Endodermal cell (in vitro differentiated cells): ENCODE measurements around the gene VTI1A. TPM values are rescaled to one million over a fixed set of nuclear protein-coding genes. Genes with fewer than 3 reads are reported as not detected.

ENCODE experiments used
- DNase-seq: peaks from one replicate; pipeline ENCODE4 v3.0.0-alpha.2; 2017
- H3K27ac ChIP-seq: 2 replicates; pipeline ENCODE4 v1.5.1; 2013; ENCODE audit warnings: mild to moderate bottlenecking, low read depth, low read length, moderate library complexity
- H3K27me3 ChIP-seq: 2 replicates; pipeline ENCODE4 v1.6.1; 2013; ENCODE audit warnings: mild to moderate bottlenecking, low read length, moderate library complexity; ENCODE audit not compliant: insufficient read depth, control insufficient read depth, poor library complexity, severe bottlenecking
- H3K36me3 ChIP-seq: 2 replicates; pipeline ENCODE4 v1.7.0; 2013; ENCODE audit warnings: mild to moderate bottlenecking, low read length, moderate library complexity; ENCODE audit not compliant: control insufficient read depth, insufficient read depth
- H3K4me1 ChIP-seq: one replicate; pipeline ENCODE4 v1.7.0; 2013; ENCODE audit warnings: low read length; ENCODE audit not compliant: control insufficient read depth, insufficient read depth
- H3K4me3 ChIP-seq: 2 replicates; pipeline ENCODE4 v1.5.1; 2013; ENCODE audit warnings: mild to moderate bottlenecking, low read length, moderate library complexity
- H3K9ac ChIP-seq: 2 replicates; pipeline ENCODE4 v1.6.1; 2013; ENCODE audit warnings: mild to moderate bottlenecking, low read length, moderate library complexity; ENCODE audit not compliant: poor library complexity, severe bottlenecking; ENCODE audit errors: extremely low read depth
- H3K9me3 ChIP-seq: 2 replicates; pipeline ENCODE4 v1.6.1; 2013; ENCODE audit warnings: mild to moderate bottlenecking, low read length, moderate library complexity; ENCODE audit not compliant: control insufficient read depth
- H3K27ac Mint-ChIP-seq: 2 replicates; pipeline ENCODE4 v1.8.0; 2020; ENCODE audit warnings: mixed read lengths
- H3K27me3 Mint-ChIP-seq: 2 replicates; pipeline ENCODE4 v1.8.0; 2021; ENCODE audit warnings: mild to moderate bottlenecking, mixed read lengths; ENCODE audit not compliant: insufficient read depth
- H3K36me3 Mint-ChIP-seq: 2 replicates; pipeline ENCODE4 v1.8.0; 2020; ENCODE audit warnings: low read depth, mixed read lengths
- H3K4me1 Mint-ChIP-seq: 2 replicates; pipeline ENCODE4 v1.8.0; 2020; ENCODE audit warnings: mixed read lengths
- H3K4me3 Mint-ChIP-seq: 2 replicates; pipeline ENCODE4 v1.8.0; 2020; ENCODE audit warnings: mild to moderate bottlenecking, moderate library complexity, mixed read lengths
- H3K9me3 Mint-ChIP-seq: 2 replicates; pipeline ENCODE4 v1.8.0; 2020; ENCODE audit warnings: mild to moderate bottlenecking, mixed read lengths
- WGBS, 2 experiments: methylation state at CpG; one replicate each; pipeline versions ENCODE4 v1.1.5 to v1.1.7; 2013; ENCODE audit warnings: missing lambda C conversion rate in 2 of 2, mixed read lengths in 1 of 2; ENCODE audit not compliant: insufficient coverage in 1 of 2, insufficient read length in 1 of 2; 5-methylcytosine and 5-hydroxymethylcytosine counted together
- total RNA-seq, 2 donors: library from RNA; stranded (reverse); fragmentation: NEBNext Ultra II Directional in 1 of 2; extraction: Animal tissue kit (Norgen Biotek cat#: 25700) in 1 of 2; gene quantifications; 2 replicates in 1 of 2; 3 replicates in 1 of 2; pipeline ENCODE4 v1.2.1, GENCODE V29; 2021
- TF ChIP-seq, protein P1 (sequence below): fragments of 200-600 bp; sonication (generic); conservative IDR thresholded peaks from 2 replicates; pipeline ENCODE4 v1.5.0; 2021; ENCODE audit warnings: antibody characterized with exemption, mild to moderate bottlenecking

Gene VTI1A
- total RNA-seq, 2 donors from 2014 or later = 27.0 to 29.9 TPM

DNA sequence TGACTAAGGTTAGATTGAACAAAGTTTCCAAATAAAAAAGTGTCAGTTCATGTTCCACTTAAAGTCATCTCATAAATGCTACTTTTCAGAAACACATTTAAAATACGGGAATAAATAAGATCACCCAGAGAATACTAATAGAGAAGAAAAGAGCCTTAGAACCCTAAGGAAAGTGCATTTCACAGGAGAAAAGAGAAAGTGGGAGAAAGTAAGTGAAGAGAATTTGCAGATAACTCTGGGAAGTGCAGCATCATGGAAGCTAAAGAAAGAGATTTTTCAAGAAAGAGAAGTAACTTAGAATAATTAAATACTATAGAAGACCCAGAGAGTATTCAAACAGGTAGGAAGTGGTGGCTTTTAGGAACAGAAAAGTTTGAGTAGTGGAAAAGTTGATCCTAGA is 132.6 kb downstream of the VTI1A start:
- no CpG with 5 or more reads among the region's 1 CpG for WGBS, 2 experiments
- Mint-ChIP-seq H3K27ac (no peak overlapping the region), H3K4me1 (peaks cover 17% of the 10 kb centered on the region)

DNA sequence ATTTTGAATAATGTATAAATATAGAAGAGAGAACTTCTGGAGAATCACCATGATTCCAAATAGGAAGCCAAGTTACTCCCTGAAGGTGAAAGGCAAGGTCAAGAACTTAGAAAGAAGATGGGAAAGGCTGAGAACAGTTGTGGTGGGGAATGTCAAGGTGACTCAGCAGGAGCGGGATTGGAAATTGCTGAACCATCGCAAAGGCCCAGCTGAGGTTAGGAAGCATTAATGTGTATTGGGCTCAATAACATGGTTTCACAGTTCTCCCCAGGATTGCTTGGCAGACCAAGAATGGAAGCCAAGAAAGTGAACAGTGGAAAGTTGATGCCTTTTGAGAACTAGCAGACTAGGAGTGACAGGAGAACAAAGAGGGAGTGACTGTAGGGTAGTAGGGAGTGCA is 133.3 kb downstream of the VTI1A start:
- no peak for DNase-seq
- Mint-ChIP-seq H3K27ac (no peak overlapping the region), H3K4me3 (no peak overlapping the region), H3K27me3 (no peaks in the 10 kb centered on the region), H3K4me1 (peaks cover 10% of the 10 kb centered on the region), H3K36me3 (no peaks in the 10 kb centered on the region), H3K9me3 (no peaks in the 10 kb centered on the region)
- H3K27me3 ChIP-seq = no peaks in the 10 kb centered on the region
- H3K9me3 ChIP-seq = no peaks in the 10 kb centered on the region
- TF ChIP-seq, protein P1, sequence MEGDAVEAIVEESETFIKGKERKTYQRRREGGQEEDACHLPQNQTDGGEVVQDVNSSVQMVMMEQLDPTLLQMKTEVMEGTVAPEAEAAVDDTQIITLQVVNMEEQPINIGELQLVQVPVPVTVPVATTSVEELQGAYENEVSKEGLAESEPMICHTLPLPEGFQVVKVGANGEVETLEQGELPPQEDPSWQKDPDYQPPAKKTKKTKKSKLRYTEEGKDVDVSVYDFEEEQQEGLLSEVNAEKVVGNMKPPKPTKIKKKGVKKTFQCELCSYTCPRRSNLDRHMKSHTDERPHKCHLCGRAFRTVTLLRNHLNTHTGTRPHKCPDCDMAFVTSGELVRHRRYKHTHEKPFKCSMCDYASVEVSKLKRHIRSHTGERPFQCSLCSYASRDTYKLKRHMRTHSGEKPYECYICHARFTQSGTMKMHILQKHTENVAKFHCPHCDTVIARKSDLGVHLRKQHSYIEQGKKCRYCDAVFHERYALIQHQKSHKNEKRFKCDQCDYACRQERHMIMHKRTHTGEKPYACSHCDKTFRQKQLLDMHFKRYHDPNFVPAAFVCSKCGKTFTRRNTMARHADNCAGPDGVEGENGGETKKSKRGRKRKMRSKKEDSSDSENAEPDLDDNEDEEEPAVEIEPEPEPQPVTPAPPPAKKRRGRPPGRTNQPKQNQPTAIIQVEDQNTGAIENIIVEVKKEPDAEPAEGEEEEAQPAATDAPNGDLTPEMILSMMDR = no peak
- no peak overlapping the region for H3K9ac ChIP-seq
- H3K4me3 ChIP-seq = no peak overlapping the region
- H3K4me1 ChIP-seq = no peaks in the 10 kb centered on the region
- WGBS, 2 experiments = 82 to 89% methylated on average over 2 of the region's 2 CpGs
- H3K27ac ChIP-seq = peak overlapping the region; percentile 20
- no peaks in the 10 kb centered on the region for H3K36me3 ChIP-seq

More for the DNA sequence above, 132.6 kb downstream of the VTI1A start:
- Mint-ChIP-seq H3K27me3 (no peaks in the 10 kb centered on the region), H3K4me3 (no peak overlapping the region), H3K9me3 (no peaks in the 10 kb centered on the region), H3K36me3 (no peaks in the 10 kb centered on the region)
- Histone ChIP-seq H3K4me1 (no peaks in the 10 kb centered on the region), H3K27me3 (no peaks in the 10 kb centered on the region), H3K4me3 (no peak overlapping the region), H3K9ac (no peak overlapping the region), H3K9me3 (no peaks in the 10 kb centered on the region), H3K36me3 (no peaks in the 10 kb centered on the region), H3K27ac (no peak overlapping the region)
- no peak for DNase-seq
- TF ChIP-seq, protein P1 = no peak

DNA sequence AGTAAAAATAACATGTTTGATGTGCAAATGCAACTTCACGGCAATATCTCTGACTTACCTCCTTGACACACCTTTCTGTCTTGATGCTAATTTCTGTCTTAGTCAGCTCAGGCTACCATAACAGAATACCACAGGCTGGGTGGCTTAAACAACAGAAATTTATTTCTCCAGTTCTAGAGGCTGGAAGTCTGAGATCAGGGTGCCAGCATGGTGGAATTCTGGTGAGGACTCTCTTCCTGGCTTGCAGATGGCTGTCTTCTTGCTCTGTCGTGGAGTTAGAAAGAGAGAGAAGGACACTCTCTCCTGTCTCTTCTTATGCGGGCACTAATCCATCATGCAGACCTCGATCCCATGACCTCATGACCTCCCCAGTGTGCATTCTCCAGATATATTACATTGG is 134.9 kb downstream of the VTI1A start:
- Histone ChIP-seq H3K4me3 (no peak overlapping the region), H3K36me3 (no peaks in the 10 kb centered on the region), H3K27ac (no peak overlapping the region), H3K27me3 (no peaks in the 10 kb centered on the region), H3K4me1 (no peaks in the 10 kb centered on the region), H3K9ac (no peak overlapping the region), H3K9me3 (no peaks in the 10 kb centered on the region)
- no peaks in the 10 kb centered on the region for H3K36me3 Mint-ChIP-seq
- no peak for DNase-seq
- no peaks in the 10 kb centered on the region for H3K27me3 Mint-ChIP-seq
- 89 to 100% methylated on average over 1 to 4 of the region's 4 CpGs for WGBS, 2 experiments
- H3K27ac Mint-ChIP-seq = no peak overlapping the region
- no peaks in the 10 kb centered on the region for H3K9me3 Mint-ChIP-seq
- TF ChIP-seq, protein P1 = no peak
- H3K4me3 Mint-ChIP-seq = no peak overlapping the region
- H3K4me1 Mint-ChIP-seq = peaks cover 14% of the 10 kb centered on the region
